Neural progenitor cell (in vitro differentiated cells): ENCODE data around the gene FANCC.

Experiments used
- EZH2 ChIP-seq: fragments of 200-600 bp; sonication (generic); IDR thresholded peaks from 2 replicates; pipeline ENCODE4 v1.6.1; 2017; ENCODE audit warnings: antibody characterized with exemption, mild to moderate bottlenecking, moderate library complexity
- EZH2phosphoT487 ChIP-seq: fragments of 200-600 bp; sonication (generic); IDR thresholded peaks from 2 replicates; pipeline ENCODE4 v1.6.1; 2017; ENCODE audit warnings: antibody characterized with exemption
- TF ChIP-seq, protein P1 (sequence below): fragments of 200-600 bp; sonication (generic); IDR thresholded peaks from 2 replicates; pipeline ENCODE4 v1.5.1; 2017; ENCODE audit warnings: antibody characterized with exemption, mild to moderate bottlenecking

DNA sequence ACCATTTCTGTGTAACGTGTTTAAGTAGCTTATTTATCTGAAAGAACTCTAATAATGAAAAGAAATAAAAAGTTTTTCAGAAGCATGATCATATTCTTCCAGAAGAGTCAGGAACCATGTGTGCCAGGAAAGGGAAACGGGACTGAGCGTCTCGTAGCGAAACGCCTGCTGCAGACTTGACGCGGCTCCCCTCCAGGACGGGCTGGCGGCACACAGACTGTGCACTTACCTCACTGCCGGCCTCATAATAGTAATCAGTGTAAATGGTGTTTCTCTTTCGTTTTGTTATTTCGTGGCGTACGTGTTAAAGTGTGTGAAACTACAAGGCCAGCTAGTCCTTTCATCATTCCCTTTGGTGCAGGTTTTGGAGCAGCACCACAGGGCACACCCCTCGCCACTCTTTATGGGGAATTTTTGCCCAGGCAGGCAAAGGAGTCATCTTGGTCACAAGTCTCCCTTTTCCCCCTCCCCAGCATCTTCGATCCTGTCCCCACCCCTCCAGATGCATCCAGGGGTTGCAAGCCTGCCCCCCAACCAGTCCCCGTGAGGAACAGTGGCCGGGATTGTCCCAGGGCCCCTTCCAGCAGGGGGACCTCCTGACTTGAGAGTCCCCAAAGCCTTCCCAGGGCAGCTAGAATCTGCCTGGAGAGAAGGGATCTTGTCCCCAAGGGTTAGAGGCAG is 233.1 kb downstream of the FANCC start:
- TF ChIP-seq, protein P1, sequence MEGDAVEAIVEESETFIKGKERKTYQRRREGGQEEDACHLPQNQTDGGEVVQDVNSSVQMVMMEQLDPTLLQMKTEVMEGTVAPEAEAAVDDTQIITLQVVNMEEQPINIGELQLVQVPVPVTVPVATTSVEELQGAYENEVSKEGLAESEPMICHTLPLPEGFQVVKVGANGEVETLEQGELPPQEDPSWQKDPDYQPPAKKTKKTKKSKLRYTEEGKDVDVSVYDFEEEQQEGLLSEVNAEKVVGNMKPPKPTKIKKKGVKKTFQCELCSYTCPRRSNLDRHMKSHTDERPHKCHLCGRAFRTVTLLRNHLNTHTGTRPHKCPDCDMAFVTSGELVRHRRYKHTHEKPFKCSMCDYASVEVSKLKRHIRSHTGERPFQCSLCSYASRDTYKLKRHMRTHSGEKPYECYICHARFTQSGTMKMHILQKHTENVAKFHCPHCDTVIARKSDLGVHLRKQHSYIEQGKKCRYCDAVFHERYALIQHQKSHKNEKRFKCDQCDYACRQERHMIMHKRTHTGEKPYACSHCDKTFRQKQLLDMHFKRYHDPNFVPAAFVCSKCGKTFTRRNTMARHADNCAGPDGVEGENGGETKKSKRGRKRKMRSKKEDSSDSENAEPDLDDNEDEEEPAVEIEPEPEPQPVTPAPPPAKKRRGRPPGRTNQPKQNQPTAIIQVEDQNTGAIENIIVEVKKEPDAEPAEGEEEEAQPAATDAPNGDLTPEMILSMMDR, result no peak
- no peak for TF ChIP-seq EZH2
- no peak for TF ChIP-seq EZH2phosphoT487
